Measurements from ENCODE around the gene NACC2. TPM values are rescaled to one million over a fixed set of nuclear protein-coding genes. Genes with fewer than 3 reads are reported as not detected.
"Not testable (repeated sequence)": the region's sequence is repeated elsewhere in the genome, so short reads cannot be mapped to it uniquely, and the experiment has no call there.

Gene NACC2
- polyA plus RNA-seq, 1 donor: 11.8 TPM

GRCh38 chr9:136079211-136079915 lies 15.7 kb downstream of the NACC2 start:
- no peak overlapping the region for H3K4me3 ChIP-seq (ENCODE audit: low read length)
- H3K4me1 ChIP-seq (ENCODE audit: control insufficient read depth, insufficient read depth, low read length): no peaks in the 10 kb centered on the region
- no peaks in the 10 kb centered on the region for H3K27me3 ChIP-seq (ENCODE audit: control insufficient read depth, insufficient read depth, low read length)
- no peak overlapping the region for H3K27ac ChIP-seq (ENCODE audit: low read length)
- no peaks in the 10 kb centered on the region for H3K9me3 ChIP-seq (ENCODE audit: control insufficient read depth, low read depth, low read length)
- H3K36me3 ChIP-seq (ENCODE audit: control insufficient read depth, insufficient read depth, low read length): peaks cover 27% of the 10 kb centered on the region
- DNase-seq: no peak
- WGBS (ENCODE audit: insufficient coverage, low lambda C conversion rate): no CpG with 5 or more reads among the region's 16 CpGs

GRCh38 chr9:136078498-136079011 lies 16.5 kb downstream of the NACC2 start:
- Histone ChIP-seq H3K36me3 (ENCODE audit: control insufficient read depth, insufficient read depth, low read length) (peaks cover 20% of the 10 kb centered on the region), H3K4me3 (ENCODE audit: low read length) (no peak overlapping the region), H3K27me3 (ENCODE audit: control insufficient read depth, insufficient read depth, low read length) (no peaks in the 10 kb centered on the region), H3K9me3 (ENCODE audit: control insufficient read depth, low read depth, low read length) (no peaks in the 10 kb centered on the region), H3K4me1 (ENCODE audit: control insufficient read depth, insufficient read depth, low read length) (no peaks in the 10 kb centered on the region), H3K27ac (ENCODE audit: low read length) (no peak overlapping the region)
- no peak for DNase-seq
- no CpG with 5 or more reads among the region's 27 CpGs for WGBS (ENCODE audit: insufficient coverage, low lambda C conversion rate)

GRCh38 chr9:136078024-136078423 lies 17.1 kb downstream of the NACC2 start:
- Histone ChIP-seq H3K4me3 (ENCODE audit: low read length) (no peak overlapping the region), H3K36me3 (ENCODE audit: control insufficient read depth, insufficient read depth, low read length) (peaks cover 16% of the 10 kb centered on the region), H3K27ac (ENCODE audit: low read length) (no peak overlapping the region), H3K4me1 (ENCODE audit: control insufficient read depth, insufficient read depth, low read length) (no peaks in the 10 kb centered on the region), H3K9me3 (ENCODE audit: control insufficient read depth, low read depth, low read length) (no peaks in the 10 kb centered on the region), H3K27me3 (ENCODE audit: control insufficient read depth, insufficient read depth, low read length) (no peaks in the 10 kb centered on the region)
- no CpG with 5 or more reads among the region's 12 CpGs for WGBS (ENCODE audit: insufficient coverage, low lambda C conversion rate)
- no peak for DNase-seq

- Histone ChIP-seq H3K4me1 (ENCODE audit: control insufficient read depth, insufficient read depth, low read length) (no peaks in the 10 kb centered on the region), H3K9me3 (ENCODE audit: control insufficient read depth, low read depth, low read length) (no peaks in the 10 kb centered on the region), H3K36me3 (ENCODE audit: control insufficient read depth, insufficient read depth, low read length) (peaks cover 13% of the 10 kb centered on the region), H3K27me3 (ENCODE audit: control insufficient read depth, insufficient read depth, low read length) (no peaks in the 10 kb centered on the region), H3K27ac (ENCODE audit: low read length) (no peak overlapping the region), H3K4me3 (ENCODE audit: low read length) (no peak overlapping the region)
- WGBS (ENCODE audit: insufficient coverage, low lambda C conversion rate): 89% methylated on average over 3 of the region's 8 CpGs
- no peak for DNase-seq
These were observed 17.6 kb downstream of the NACC2 start for GRCh38 chr9:136077491-136077890.

GRCh38 chr9:136075881-136076678 lies 19.0 kb downstream of the NACC2 start:
- no peak overlapping the region for H3K27ac ChIP-seq (ENCODE audit: low read length)
- no peak for DNase-seq
- no peaks in the 10 kb centered on the region for H3K27me3 ChIP-seq (ENCODE audit: control insufficient read depth, insufficient read depth, low read length)
- no peaks in the 10 kb centered on the region for H3K9me3 ChIP-seq (ENCODE audit: control insufficient read depth, low read depth, low read length)
- peaks cover 10% of the 10 kb centered on the region for H3K36me3 ChIP-seq (ENCODE audit: control insufficient read depth, insufficient read depth, low read length)
- WGBS (ENCODE audit: insufficient coverage, low lambda C conversion rate): 100% methylated on average over 1 of the region's 26 CpGs
- H3K4me3 ChIP-seq (ENCODE audit: low read length): no peak overlapping the region
- no peaks in the 10 kb centered on the region for H3K4me1 ChIP-seq (ENCODE audit: control insufficient read depth, insufficient read depth, low read length)

- no peak overlapping the region for H3K27ac ChIP-seq (ENCODE audit: low read length)
- no CpG with 5 or more reads among the region's 35 CpGs for WGBS (ENCODE audit: insufficient coverage, low lambda C conversion rate)
- no peaks in the 10 kb centered on the region for H3K4me1 ChIP-seq (ENCODE audit: control insufficient read depth, insufficient read depth, low read length)
- H3K9me3 ChIP-seq (ENCODE audit: control insufficient read depth, low read depth, low read length): no peaks in the 10 kb centered on the region
- no peaks in the 10 kb centered on the region for H3K27me3 ChIP-seq (ENCODE audit: control insufficient read depth, insufficient read depth, low read length)
- DNase-seq: no peak
- peaks cover 8% of the 10 kb centered on the region for H3K36me3 ChIP-seq (ENCODE audit: control insufficient read depth, insufficient read depth, low read length)
- H3K4me3 ChIP-seq (ENCODE audit: low read length): no peak overlapping the region
These were observed 19.8 kb downstream of the NACC2 start for GRCh38 chr9:136075134-136075841.

GRCh38 chr9:136074706-136075105 lies 20.4 kb downstream of the NACC2 start:
- no CpG with 5 or more reads among the region's 28 CpGs for WGBS (ENCODE audit: insufficient coverage, low lambda C conversion rate)
- Histone ChIP-seq H3K9me3 (ENCODE audit: control insufficient read depth, low read depth, low read length) (no peaks in the 10 kb centered on the region), H3K27ac (ENCODE audit: low read length) (no peak overlapping the region), H3K4me3 (ENCODE audit: low read length) (no peak overlapping the region), H3K4me1 (ENCODE audit: control insufficient read depth, insufficient read depth, low read length) (no peaks in the 10 kb centered on the region), H3K36me3 (ENCODE audit: control insufficient read depth, insufficient read depth, low read length) (peaks cover 8% of the 10 kb centered on the region), H3K27me3 (ENCODE audit: control insufficient read depth, insufficient read depth, low read length) (no peaks in the 10 kb centered on the region)
- DNase-seq: no peak

GRCh38 chr9:136062657-136063439 lies 32.2 kb downstream of the NACC2 start:
- H3K27ac ChIP-seq (ENCODE audit: low read length): no peak overlapping the region
- H3K27me3 ChIP-seq (ENCODE audit: control insufficient read depth, insufficient read depth, low read length): no peaks in the 10 kb centered on the region
- WGBS (ENCODE audit: insufficient coverage, low lambda C conversion rate): 71% methylated on average over 1 of the region's 22 CpGs
- peaks cover 11% of the 10 kb centered on the region for H3K36me3 ChIP-seq (ENCODE audit: control insufficient read depth, insufficient read depth, low read length)
- no peaks in the 10 kb centered on the region for H3K9me3 ChIP-seq (ENCODE audit: control insufficient read depth, low read depth, low read length)
- no peak for DNase-seq
- peaks cover 17% of the 10 kb centered on the region for H3K4me1 ChIP-seq (ENCODE audit: control insufficient read depth, insufficient read depth, low read length)
- no peak overlapping the region for H3K4me3 ChIP-seq (ENCODE audit: low read length)

GRCh38 chr9:136061916-136062315 lies 33.2 kb downstream of the NACC2 start:
- H3K27me3 ChIP-seq (ENCODE audit: control insufficient read depth, insufficient read depth, low read length); H3K27ac ChIP-seq (ENCODE audit: low read length); H3K4me3 ChIP-seq (ENCODE audit: low read length); H3K9me3 ChIP-seq (ENCODE audit: control insufficient read depth, low read depth, low read length); DNase-seq: not testable (repeated sequence)
- H3K4me1 ChIP-seq (ENCODE audit: control insufficient read depth, insufficient read depth, low read length): peaks cover 17% of the 10 kb centered on the region
- H3K36me3 ChIP-seq (ENCODE audit: control insufficient read depth, insufficient read depth, low read length): peaks cover 11% of the 10 kb centered on the region
- no CpG with 5 or more reads among the region's 8 CpGs for WGBS (ENCODE audit: insufficient coverage, low lambda C conversion rate)

- Histone ChIP-seq H3K36me3 (ENCODE audit: control insufficient read depth, insufficient read depth, low read length) (peaks cover 11% of the 10 kb centered on the region), H3K4me1 (ENCODE audit: control insufficient read depth, insufficient read depth, low read length) (peaks cover 18% of the 10 kb centered on the region), H3K4me3 (ENCODE audit: low read length) (no peak overlapping the region), H3K27me3 (ENCODE audit: control insufficient read depth, insufficient read depth, low read length) (no peaks in the 10 kb centered on the region), H3K27ac (ENCODE audit: low read length) (no peak overlapping the region), H3K9me3 (ENCODE audit: control insufficient read depth, low read depth, low read length) (no peaks in the 10 kb centered on the region)
- DNase-seq: no peak
- WGBS (ENCODE audit: insufficient coverage, low lambda C conversion rate): no CpG with 5 or more reads among the region's 11 CpGs
These were observed 33.7 kb downstream of the NACC2 start for GRCh38 chr9:136061405-136061804.
